SK-N-MC (cell line): ENCODE measurements around the gene SLC2A14.
"Not testable (repeated sequence)": the region's sequence is repeated elsewhere in the genome, so short reads cannot be mapped to it uniquely, and the experiment has no call there.

Source experiments
- EZH2 ChIP-seq: fragments of 200-600 bp; sonication (generic); IDR thresholded peaks from one replicate; pipeline ENCODE4 v1.6.1; 2017; ENCODE audit warnings: antibody characterized with exemption
- POLR2AphosphoS5 ChIP-seq: IDR thresholded peaks from 2 replicates; pipeline ENCODE4 v1.6.1; 2012; ENCODE audit warnings: mild to moderate bottlenecking, low read depth, low read length, borderline replicate concordance

- not testable (repeated sequence) for TF ChIP-seq EZH2, POLR2AphosphoS5
Measured at GRCh38 chr12:7881736-7882120, 9.0 kb upstream of the SLC2A14 start.
